Cardiac muscle cell (in vitro differentiated cells and primary cell): ENCODE data around the gene IL1RAPL1. TPM values are rescaled to one million over a fixed set of nuclear protein-coding genes. Genes with fewer than 3 reads are reported as not detected.
A peak's percentile ranks its signal among the peaks of the same experiment; 100 is the strongest.

Source experiments
- DNase-seq, 2 donors: peaks; one replicate each; pipeline versions ENCODE4 v3.0.0 to v3.0.0-alpha.2; 2010 to 2017; ENCODE audit warnings: low read depth in 1 of 2, low spot score in 1 of 2
- H3K27ac ChIP-seq: fragments of 200-600 bp; sonication (generic); 2 replicates; pipeline ENCODE4 v1.5.1; 2016
- H3K27me3 ChIP-seq: fragments of 200-600 bp; sonication (generic); 2 replicates; pipeline ENCODE4 v1.6.0; 2016; ENCODE audit warnings: control low read depth
- H3K36me3 ChIP-seq: fragments of 200-600 bp; sonication (generic); 2 replicates; pipeline ENCODE4 v1.5.1; 2016; ENCODE audit warnings: control low read depth
- H3K4me1 ChIP-seq: fragments of 200-600 bp; sonication (generic); 2 replicates; pipeline ENCODE4 v1.8.1; 2017; ENCODE audit warnings: low read depth, mild to moderate bottlenecking, mixed run types
- H3K4me3 ChIP-seq: fragments of 200-600 bp; sonication (generic); 2 replicates; pipeline ENCODE4 v1.5.1; 2016; ENCODE audit warnings: mild to moderate bottlenecking
- H3K9me3 ChIP-seq: fragments of 200-600 bp; sonication (generic); 2 replicates; pipeline ENCODE4 v1.5.1; 2017; ENCODE audit warnings: low read depth, mild to moderate bottlenecking, control low read depth
- CTCF ChIP-seq: IDR thresholded peaks from 2 replicates; pipeline ENCODE4 v1.5.1; 2012; ENCODE audit warnings: low read depth, mild to moderate bottlenecking, low read length
- polyA plus RNA-seq: library from polyadenylated mRNA; unstranded; fragments of >200 nt; fragmentation: Nextera tagmentation; extraction: Ambion mirVana; gene quantifications from 2 replicates; pipeline ENCODE4 v1.2.1, GENCODE V29; 2016
- total RNA-seq: library from RNA; depleted of rRNA; stranded (reverse); fragments of >200 nt; gene quantifications from 2 replicates; pipeline ENCODE4 v1.2.3, GENCODE V29; 2016

IL1RAPL1 gene
- 3.2 and 4.1 TPM in 2 replicates for total RNA-seq
- 4.2 and 7.3 TPM in 2 replicates for polyA plus RNA-seq

GRCh38 chrX:28586981-28587551 lies at the start of gene IL1RAPL1:
TSS of gene IL1RAPL1 (plus strand) at chrX:28587446.
- H3K27me3 ChIP-seq, result no peaks in the 10 kb centered on the region
- H3K9me3 ChIP-seq, result no peaks in the 10 kb centered on the region
- no peaks in the 10 kb centered on the region for H3K36me3 ChIP-seq
- peak within 1 kb of the TSS; percentile 34 for H3K27ac ChIP-seq
- peak within 1 kb of the TSS; percentile 67 for H3K4me3 ChIP-seq
- peak; percentile 74 to 81 for DNase-seq
- TF ChIP-seq CTCF, result peak; percentile 32
- no peaks in the 10 kb centered on the region for H3K4me1 ChIP-seq

- DNase-seq, result no peak
- Histone ChIP-seq H3K9me3 (no peaks in the 10 kb centered on the region), H3K4me3 (no peak overlapping the region), H3K27me3 (no peaks in the 10 kb centered on the region), H3K27ac (no peak overlapping the region), H3K36me3 (no peaks in the 10 kb centered on the region), H3K4me1 (no peaks in the 10 kb centered on the region)
- TF ChIP-seq CTCF, result no peak
Observed at GRCh38 chrX:28542791-28543190, 44.5 kb upstream of the IL1RAPL1 start.

GRCh38 chrX:28549838-28550237 lies 37.4 kb upstream of the IL1RAPL1 start:
- no peaks in the 10 kb centered on the region for H3K36me3 ChIP-seq
- TF ChIP-seq CTCF, result no peak
- no peaks in the 10 kb centered on the region for H3K9me3 ChIP-seq
- DNase-seq, result no peak
- no peaks in the 10 kb centered on the region for H3K27me3 ChIP-seq
- no peak overlapping the region for H3K4me3 ChIP-seq
- H3K27ac ChIP-seq, result no peak overlapping the region
- H3K4me1 ChIP-seq, result no peaks in the 10 kb centered on the region

GRCh38 chrX:28550331-28550872 lies 36.8 kb upstream of the IL1RAPL1 start:
- TF ChIP-seq CTCF, result no peak
- H3K36me3 ChIP-seq, result no peaks in the 10 kb centered on the region
- H3K27ac ChIP-seq, result no peak overlapping the region
- no peak for DNase-seq
- no peak overlapping the region for H3K4me3 ChIP-seq
- H3K4me1 ChIP-seq, result no peaks in the 10 kb centered on the region
- no peaks in the 10 kb centered on the region for H3K9me3 ChIP-seq
- H3K27me3 ChIP-seq, result no peaks in the 10 kb centered on the region

- Histone ChIP-seq H3K36me3 (no peaks in the 10 kb centered on the region), H3K27ac (no peak overlapping the region), H3K27me3 (no peaks in the 10 kb centered on the region), H3K4me1 (no peaks in the 10 kb centered on the region), H3K9me3 (no peaks in the 10 kb centered on the region), H3K4me3 (no peak overlapping the region)
- TF ChIP-seq CTCF, result no peak
- DNase-seq, result peak in 1 of 2 donors; percentile 6
Observed at GRCh38 chrX:28552322-28552721, 34.9 kb upstream of the IL1RAPL1 start.
